Progenitor cell of endocrine pancreas (in vitro differentiated cells): ENCODE measurements around the gene FAH. TPM values are rescaled to one million over a fixed set of nuclear protein-coding genes. Genes with fewer than 3 reads are reported as not detected.

Source experiments
- DNase-seq: peaks from one replicate; pipeline ENCODE4 v3.0.0; 2021; ENCODE audit warnings: low spot score; ENCODE audit not compliant: unreplicated experiment
- H3K27ac Mint-ChIP-seq: 2 replicates; pipeline ENCODE4 v1.8.0; 2021; ENCODE audit warnings: mild to moderate bottlenecking, moderate library complexity, mixed read lengths
- H3K27me3 Mint-ChIP-seq: 2 replicates; pipeline ENCODE4 v1.8.0; 2021; ENCODE audit warnings: mixed read lengths
- H3K36me3 Mint-ChIP-seq: 2 replicates; pipeline ENCODE4 v1.8.0; 2022; ENCODE audit warnings: mixed read lengths; ENCODE audit not compliant: insufficient read depth
- H3K4me1 Mint-ChIP-seq: 2 replicates; pipeline ENCODE4 v1.8.0; 2021; ENCODE audit warnings: low read depth, mixed read lengths
- H3K4me3 Mint-ChIP-seq: 2 replicates; pipeline ENCODE4 v1.8.0; 2021; ENCODE audit warnings: low read depth, mild to moderate bottlenecking, moderate library complexity, mixed read lengths
- H3K9me3 Mint-ChIP-seq: 2 replicates; pipeline ENCODE4 v1.8.0; 2021; ENCODE audit warnings: low read depth, mixed read lengths
- total RNA-seq: library from RNA; stranded (reverse); gene quantifications from 2 replicates; pipeline ENCODE4 v1.2.1, GENCODE V29; 2021
- TF ChIP-seq, protein P1 (sequence below): fragments of 200-600 bp; sonication (generic); IDR thresholded peaks from one replicate; pipeline ENCODE4 v1.5.0; 2021; ENCODE audit warnings: antibody characterized with exemption, mild to moderate bottlenecking; ENCODE audit not compliant: unreplicated experiment

The FAH gene
- total RNA-seq, 1 donor from 2014 or later: 18.4 TPM

DNA sequence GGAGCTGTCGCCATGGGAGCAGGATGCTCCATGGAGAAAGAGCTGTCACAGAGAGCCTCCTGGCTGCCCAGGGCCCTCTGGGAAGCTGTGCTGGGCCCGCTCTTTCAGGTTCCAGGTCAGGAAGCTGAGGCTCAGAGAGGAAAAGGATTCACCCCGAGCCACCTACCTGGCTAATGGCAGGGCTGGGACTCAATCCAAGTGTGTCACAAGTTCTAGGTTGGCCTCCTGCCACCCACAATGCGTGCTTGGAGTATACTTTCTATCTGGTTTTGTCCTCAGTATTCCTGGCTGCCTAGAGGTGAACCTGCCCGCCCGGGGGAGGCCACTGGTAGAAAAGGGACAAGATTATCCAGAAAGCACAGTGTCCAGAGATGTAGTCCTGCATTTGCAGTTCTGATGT is 23.6 kb downstream of the FAH start:
- TF ChIP-seq, protein P1, sequence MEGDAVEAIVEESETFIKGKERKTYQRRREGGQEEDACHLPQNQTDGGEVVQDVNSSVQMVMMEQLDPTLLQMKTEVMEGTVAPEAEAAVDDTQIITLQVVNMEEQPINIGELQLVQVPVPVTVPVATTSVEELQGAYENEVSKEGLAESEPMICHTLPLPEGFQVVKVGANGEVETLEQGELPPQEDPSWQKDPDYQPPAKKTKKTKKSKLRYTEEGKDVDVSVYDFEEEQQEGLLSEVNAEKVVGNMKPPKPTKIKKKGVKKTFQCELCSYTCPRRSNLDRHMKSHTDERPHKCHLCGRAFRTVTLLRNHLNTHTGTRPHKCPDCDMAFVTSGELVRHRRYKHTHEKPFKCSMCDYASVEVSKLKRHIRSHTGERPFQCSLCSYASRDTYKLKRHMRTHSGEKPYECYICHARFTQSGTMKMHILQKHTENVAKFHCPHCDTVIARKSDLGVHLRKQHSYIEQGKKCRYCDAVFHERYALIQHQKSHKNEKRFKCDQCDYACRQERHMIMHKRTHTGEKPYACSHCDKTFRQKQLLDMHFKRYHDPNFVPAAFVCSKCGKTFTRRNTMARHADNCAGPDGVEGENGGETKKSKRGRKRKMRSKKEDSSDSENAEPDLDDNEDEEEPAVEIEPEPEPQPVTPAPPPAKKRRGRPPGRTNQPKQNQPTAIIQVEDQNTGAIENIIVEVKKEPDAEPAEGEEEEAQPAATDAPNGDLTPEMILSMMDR: no peak
- no peak for DNase-seq
- Mint-ChIP-seq H3K36me3 (no peaks in the 10 kb centered on the region), H3K27me3 (no peaks in the 10 kb centered on the region), H3K9me3 (no peaks in the 10 kb centered on the region), H3K4me1 (no peaks in the 10 kb centered on the region), H3K4me3 (no peak overlapping the region), H3K27ac (no peak overlapping the region)

GRCh38 chr15:80177156-80177555 is 24.4 kb downstream of the FAH start:
- H3K36me3 Mint-ChIP-seq: peaks cover 3% of the 10 kb centered on the region
- DNase-seq: no peak
- H3K4me3 Mint-ChIP-seq: no peak overlapping the region
- no peaks in the 10 kb centered on the region for H3K4me1 Mint-ChIP-seq
- no peaks in the 10 kb centered on the region for H3K9me3 Mint-ChIP-seq
- H3K27me3 Mint-ChIP-seq: no peaks in the 10 kb centered on the region
- H3K27ac Mint-ChIP-seq: no peak overlapping the region
- TF ChIP-seq, protein P1: no peak

DNA sequence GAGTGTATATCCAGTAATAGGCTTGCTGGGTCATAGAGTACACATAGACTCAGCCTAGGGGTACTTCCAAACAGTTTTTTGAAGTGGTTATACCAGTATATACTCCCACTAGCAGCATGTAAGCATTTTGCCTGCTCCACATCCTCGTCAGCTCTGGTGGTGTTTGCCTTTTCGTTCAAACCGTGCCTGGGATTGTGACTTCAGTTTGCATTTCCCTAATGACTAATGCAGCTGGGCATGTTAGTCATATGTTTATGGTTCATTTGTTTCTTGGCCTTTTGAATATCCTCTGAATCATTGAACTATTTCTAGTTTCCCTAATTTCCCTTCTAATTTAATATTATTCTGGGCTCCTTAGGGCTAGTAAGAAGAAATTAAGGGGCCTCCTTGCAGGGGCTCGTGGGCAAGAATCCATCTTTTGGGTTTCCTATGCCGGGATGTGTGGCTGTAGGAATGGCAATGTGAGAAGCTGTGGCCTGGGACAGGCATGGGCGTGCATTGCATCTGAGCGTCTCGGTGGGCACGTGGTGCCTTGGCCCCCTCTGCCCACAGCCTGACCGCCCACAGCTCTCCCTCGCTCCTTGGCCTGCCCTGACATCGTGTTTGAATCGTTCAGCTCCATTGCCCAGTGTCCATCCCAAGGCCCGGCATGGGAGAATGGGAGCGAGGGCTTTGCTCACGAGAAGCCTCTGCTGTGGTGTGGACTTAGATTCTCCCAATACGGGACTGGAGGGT is 26.4 kb downstream of the FAH start:
- Mint-ChIP-seq H3K4me1 (no peaks in the 10 kb centered on the region), H3K9me3 (no peaks in the 10 kb centered on the region), H3K27ac (peak overlapping the region; percentile 21), H3K4me3 (no peak overlapping the region), H3K36me3 (peaks cover 7% of the 10 kb centered on the region), H3K27me3 (no peaks in the 10 kb centered on the region)
- DNase-seq: no peak
- TF ChIP-seq, protein P1: no peak

DNA sequence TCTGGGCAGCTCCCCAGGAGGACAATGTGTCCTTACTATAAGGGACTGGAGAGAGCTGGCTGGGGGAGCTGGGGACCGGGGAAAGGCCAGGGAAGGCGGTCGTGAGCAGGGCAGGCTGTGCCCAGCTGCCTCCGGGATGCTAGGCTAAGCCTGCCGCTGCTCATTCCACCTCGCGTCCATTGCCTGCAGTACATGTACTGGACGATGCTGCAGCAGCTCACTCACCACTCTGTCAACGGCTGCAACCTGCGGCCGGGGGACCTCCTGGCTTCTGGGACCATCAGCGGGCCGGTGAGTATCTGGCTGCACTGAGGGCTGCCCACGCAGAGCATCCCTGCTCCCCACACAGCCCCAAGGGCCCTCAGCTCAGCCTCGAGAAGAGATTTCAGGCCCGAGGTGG is 27.1 kb downstream of the FAH start:
- TF ChIP-seq, protein P1: no peak
- Mint-ChIP-seq H3K27me3 (no peaks in the 10 kb centered on the region), H3K9me3 (no peaks in the 10 kb centered on the region), H3K4me3 (no peak overlapping the region), H3K36me3 (peaks cover 9% of the 10 kb centered on the region), H3K4me1 (no peaks in the 10 kb centered on the region), H3K27ac (no peak overlapping the region)
- DNase-seq: no peak

DNA sequence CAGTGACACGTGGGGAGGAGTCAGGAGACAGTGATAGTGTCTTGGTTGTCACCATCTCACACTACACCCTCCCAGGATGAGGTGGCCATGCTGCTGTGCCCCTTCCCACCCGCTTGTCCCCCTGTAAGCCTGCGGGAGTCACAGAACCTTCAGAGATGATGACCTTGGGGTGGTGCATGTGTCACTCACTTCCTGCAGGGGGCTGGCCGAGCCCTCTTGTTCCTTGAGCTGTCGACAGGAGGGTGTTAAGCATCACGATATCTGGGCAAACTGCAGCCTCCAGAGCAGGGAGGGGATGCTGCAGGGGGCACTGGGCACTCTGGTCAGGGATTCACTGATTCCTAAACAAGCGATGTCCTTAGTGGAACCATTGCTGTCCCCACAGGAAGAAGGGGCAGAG is 27.7 kb downstream of the FAH start:
- H3K27ac Mint-ChIP-seq: no peak overlapping the region
- TF ChIP-seq, protein P1: no peak
- no peaks in the 10 kb centered on the region for H3K27me3 Mint-ChIP-seq
- no peak for DNase-seq
- no peak overlapping the region for H3K4me3 Mint-ChIP-seq
- peaks cover 13% of the 10 kb centered on the region for H3K36me3 Mint-ChIP-seq
- H3K4me1 Mint-ChIP-seq: no peaks in the 10 kb centered on the region
- no peaks in the 10 kb centered on the region for H3K9me3 Mint-ChIP-seq
